ENCODE measurements around the gene AIMP1. TPM values are rescaled to one million over a fixed set of nuclear protein-coding genes. Genes with fewer than 3 reads are reported as not detected.
"Not testable (repeated sequence)": the region's sequence is repeated elsewhere in the genome, so short reads cannot be mapped to it uniquely, and the experiment has no call there.

The AIMP1 gene
- total RNA-seq, 1 donor from 2014 or later: 25.0 TPM

- no peak for DNase-seq (ENCODE audit: low read depth)
- TF ChIP-seq CTCF (conservative IDR thresholded peaks at IDR 0.05; ENCODE audit: low read depth, low read length): no peak
- H3K4me3 ChIP-seq (ENCODE audit: low read depth, low read length): no peak overlapping the region
Observed at GRCh38 chr4:106385853-106386393, 69.6 kb downstream of the AIMP1 start.

GRCh38 chr4:106395582-106395981 is 79.2 kb downstream of the AIMP1 start:
- no peak for DNase-seq (ENCODE audit: low read depth)
- TF ChIP-seq CTCF (conservative IDR thresholded peaks at IDR 0.05; ENCODE audit: low read depth, low read length): no peak
- no peak overlapping the region for H3K4me3 ChIP-seq (ENCODE audit: low read depth, low read length)

GRCh38 chr4:106398898-106399297 is 82.5 kb downstream of the AIMP1 start:
- not testable (repeated sequence) for H3K4me3 ChIP-seq (ENCODE audit: low read depth, low read length); DNase-seq (ENCODE audit: low read depth)

Other genes starting within 250 kb of the AIMP1 start
- gene TBCK, start 341 bp upstream of the AIMP1 start, total RNA-seq: 11.8 and 20.8 TPM in 2 replicates
- gene GIMD1, start 52.2 kb downstream of the AIMP1 start, total RNA-seq: not detected in 2 replicates